ENCODE data around the gene ZSWIM1. TPM values are rescaled to one million over a fixed set of nuclear protein-coding genes. Genes with fewer than 3 reads are reported as not detected.

Gene ZSWIM1
- total and polyA plus RNA-seq, 2 of the 13 experiments (the other 11 are each of a cell fraction or from before 2014, with no cell fraction given): 9.5 to 11.7 TPM

GRCh38 chr20:45890077-45890984, 9.3 kb downstream of the ZSWIM1 start (continued):
- TF ChIP-seq ZFYVE20 (CRISPR knock-in tag; IDR thresholded peaks at IDR 0.05; ENCODE audit: borderline replicate concordance, low read depth): peak; percentile 65; the same call in 1 of the 2 replicates
- TF ChIP-seq TEAD2 (CRISPR knock-in tag; IDR thresholded peaks at IDR 0.05): no peak; the same call in 1 of the 2 replicates
- TF ChIP-seq MAFK (conservative IDR thresholded peaks at IDR 0.05 in 1 of 2, IDR thresholded peaks at IDR 0.05 in 1 of 2; ENCODE audit: low read length in 2 of 2): no peak
- no peak for TF ChIP-seq ZNF282 (IDR thresholded peaks at IDR 0.05; ENCODE audit: partially characterized antibody)
- TF ChIP-seq ZNF513 (CRISPR knock-in tag; conservative IDR thresholded peaks at IDR 0.05): peak; percentile 93
- peak; percentile 68 for TF ChIP-seq FOXO1 (CRISPR knock-in tag; IDR thresholded peaks at IDR 0.05)
- no peak for TF ChIP-seq TBL1XR1 (IDR thresholded peaks at IDR 0.05; ENCODE audit: borderline replicate concordance, low read length, partially characterized antibody)
- peak; percentile 89 for TF ChIP-seq ATF2 (CRISPR knock-in tag; IDR thresholded peaks at IDR 0.05)
- TF ChIP-seq HES4 (CRISPR knock-in tag; IDR thresholded peaks at IDR 0.05; ENCODE audit: borderline replicate concordance): 0 out of 2 replicates have a peak, but pooled peaks have one; percentile 7
- no peak for TF ChIP-seq NCOR1 (IDR thresholded peaks at IDR 0.05; ENCODE audit: borderline replicate concordance, low read length)
- TF ChIP-seq ZNF674 (CRISPR knock-in tag; IDR thresholded peaks at IDR 0.05; ENCODE audit: low read depth): 0 out of 2 replicates have a peak, but pooled peaks have one; percentile 60
- TF ChIP-seq ZNF597 (CRISPR knock-in tag; IDR thresholded peaks at IDR 0.05): no peak
- no peak; the same call in 1 of the 2 replicates for TF ChIP-seq RARG (CRISPR knock-in tag; IDR thresholded peaks at IDR 0.05; ENCODE audit: low read depth)
- TF ChIP-seq ELK4 (CRISPR knock-in tag; IDR thresholded peaks at IDR 0.05; ENCODE audit: borderline replicate concordance): no peak
- TF ChIP-seq MAX (IDR thresholded peaks at IDR 0.05): peak; percentile 97
- TF ChIP-seq AGO1 (IDR thresholded peaks at IDR 0.05; ENCODE audit: low read depth, low read length, poor library complexity, severe bottlenecking): no peak
- no peak for TF ChIP-seq ISL2 (CRISPR knock-in tag; IDR thresholded peaks at IDR 0.05)
- TF ChIP-seq ZNF205 (CRISPR knock-in tag; IDR thresholded peaks at IDR 0.05): peak; percentile 49; the same call in 1 of the 2 replicates
- peak; percentile 30; the same call in 1 of the 2 replicates for TF ChIP-seq CHCHD3 (CRISPR knock-in tag; IDR thresholded peaks at IDR 0.05)
- no peak for TF ChIP-seq MAZ (IDR thresholded peaks at IDR 0.05; ENCODE audit: borderline replicate concordance, low read depth, low read length)
- TF ChIP-seq MAZ (CRISPR knock-in tag; IDR thresholded peaks at IDR 0.05; ENCODE audit: low read depth): no peak
- no peak for TF ChIP-seq ARNT (IDR thresholded peaks at IDR 0.05)
